ENCODE data around the gene SGF29. TPM values are rescaled to one million over a fixed set of nuclear protein-coding genes. Genes with fewer than 3 reads are reported as not detected.
A peak's percentile ranks its signal among the peaks of the same experiment; 100 is the strongest.
"Not testable (repeated sequence)": the region's sequence is repeated elsewhere in the genome, so short reads cannot be mapped to it uniquely, and the experiment has no call there.

Gene SGF29
- polyA plus RNA-seq, 1 donor: 24.8 TPM

DNA sequence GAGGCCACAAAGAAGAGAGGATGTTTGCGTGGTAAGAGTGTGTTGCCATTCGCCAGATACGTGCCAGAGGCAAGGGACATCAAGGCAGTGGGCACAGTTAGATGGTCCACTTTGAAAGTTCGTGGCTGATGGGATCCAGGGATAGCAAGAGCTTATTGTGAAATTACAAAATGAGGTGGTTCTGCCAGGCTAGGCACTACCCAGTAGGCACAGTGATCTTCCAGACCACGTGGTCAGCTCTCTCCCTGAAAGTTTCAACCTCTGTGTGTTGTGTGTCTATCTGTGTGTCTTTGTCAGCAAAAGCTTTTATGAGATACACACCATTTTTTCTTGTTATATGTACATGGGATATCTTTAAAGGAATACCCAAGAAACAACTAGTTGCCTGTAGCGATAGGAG, 9.5 kb downstream of the SGF29 start:
- DNase-seq: no peak
- Histone ChIP-seq H3K27me3 (ENCODE audit: control insufficient read depth, insufficient read depth, low read length) (no peaks in the 10 kb centered on the region), H3K27ac (ENCODE audit: low read length) (no peak overlapping the region), H3K36me3 (ENCODE audit: control insufficient read depth, insufficient read depth, low read length) (peaks cover 12% of the 10 kb centered on the region), H3K9me3 (ENCODE audit: control insufficient read depth, low read depth, low read length) (no peaks in the 10 kb centered on the region), H3K4me3 (ENCODE audit: low read length) (no peak overlapping the region), H3K4me1 (ENCODE audit: control insufficient read depth, insufficient read depth, low read length) (no peaks in the 10 kb centered on the region)
- WGBS (ENCODE audit: insufficient coverage, low lambda C conversion rate): 100% methylated on average over 1 of the region's 6 CpGs

DNA sequence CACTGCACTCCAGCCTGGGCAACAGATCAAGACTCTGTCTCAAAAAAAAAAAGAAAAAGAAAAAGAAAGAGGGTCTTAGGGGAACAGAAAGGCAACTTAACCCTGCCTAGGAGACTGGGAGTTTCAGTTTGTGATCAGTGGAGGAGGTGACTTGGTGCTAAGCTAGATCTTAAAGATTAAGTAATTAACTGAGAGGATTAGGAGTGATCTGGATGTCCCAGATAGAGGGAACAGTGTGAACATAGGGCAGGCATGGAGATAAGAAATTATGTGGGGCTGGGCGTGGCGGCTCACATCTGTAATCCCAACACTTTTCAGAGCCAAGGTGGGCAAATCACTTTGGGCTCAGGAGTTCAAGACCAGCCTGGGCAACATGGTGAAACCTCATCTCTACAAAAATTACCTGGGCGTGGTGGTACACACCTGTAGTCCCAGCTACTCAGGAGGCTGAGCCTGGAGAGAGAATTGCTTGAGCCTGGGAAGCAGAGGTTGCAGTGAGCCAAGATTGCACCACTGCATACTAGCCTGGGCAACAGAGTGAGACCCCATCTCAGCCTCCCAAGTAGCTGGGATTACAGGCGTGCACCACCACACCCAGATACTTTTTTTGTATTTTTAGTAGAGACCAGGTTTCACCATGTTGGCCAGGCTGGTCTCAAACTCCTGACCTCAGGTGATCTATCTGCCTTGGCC, 12.7 kb downstream of the SGF29 start:
- H3K27me3 ChIP-seq (ENCODE audit: control insufficient read depth, insufficient read depth, low read length); H3K4me1 ChIP-seq (ENCODE audit: control insufficient read depth, insufficient read depth, low read length); H3K4me3 ChIP-seq (ENCODE audit: low read length); H3K36me3 ChIP-seq (ENCODE audit: control insufficient read depth, insufficient read depth, low read length); H3K9me3 ChIP-seq (ENCODE audit: control insufficient read depth, low read depth, low read length); H3K27ac ChIP-seq (ENCODE audit: low read length); DNase-seq: not testable (repeated sequence)
- WGBS (ENCODE audit: insufficient coverage, low lambda C conversion rate): no CpG with 5 or more reads among the region's 4 CpGs

- H3K27ac ChIP-seq (ENCODE audit: low read length): no peak overlapping the region
- H3K36me3 ChIP-seq (ENCODE audit: control insufficient read depth, insufficient read depth, low read length): peaks cover 4% of the 10 kb centered on the region
- H3K4me3 ChIP-seq (ENCODE audit: low read length): no peak overlapping the region
- no peaks in the 10 kb centered on the region for H3K9me3 ChIP-seq (ENCODE audit: control insufficient read depth, low read depth, low read length)
- no peaks in the 10 kb centered on the region for H3K27me3 ChIP-seq (ENCODE audit: control insufficient read depth, insufficient read depth, low read length)
- no peaks in the 10 kb centered on the region for H3K4me1 ChIP-seq (ENCODE audit: control insufficient read depth, insufficient read depth, low read length)
- no peak for DNase-seq
- WGBS (ENCODE audit: insufficient coverage, low lambda C conversion rate): no CpG with 5 or more reads among the region's 2 CpGs
Measured at GRCh38 chr16:28567292-28567691, 13.6 kb downstream of the SGF29 start.

DNA sequence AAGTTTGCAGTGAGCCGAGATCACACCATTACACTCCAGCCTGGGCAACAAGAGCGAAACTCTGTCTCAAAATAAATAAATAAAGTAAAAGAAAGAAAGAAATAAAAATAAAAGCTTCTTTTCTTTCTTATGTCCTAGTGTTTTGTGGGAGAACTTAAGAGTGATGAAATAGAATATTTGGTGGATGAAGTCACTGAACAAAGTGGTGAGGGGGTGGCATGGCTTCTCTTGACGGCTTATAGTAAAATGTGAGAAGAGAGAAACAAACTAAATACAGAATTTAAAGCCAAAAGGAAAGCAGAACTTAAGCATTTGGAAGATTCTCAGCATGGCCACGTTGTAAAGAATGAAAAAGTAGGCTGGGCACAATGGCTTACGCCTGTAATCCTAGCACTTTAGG, 15.3 kb downstream of the SGF29 start:
- WGBS (ENCODE audit: insufficient coverage, low lambda C conversion rate): no CpG with 5 or more reads among the region's 5 CpGs
- peaks cover 4% of the 10 kb centered on the region for H3K36me3 ChIP-seq (ENCODE audit: control insufficient read depth, insufficient read depth, low read length)
- H3K27me3 ChIP-seq (ENCODE audit: control insufficient read depth, insufficient read depth, low read length): no peaks in the 10 kb centered on the region
- H3K9me3 ChIP-seq (ENCODE audit: control insufficient read depth, low read depth, low read length): no peaks in the 10 kb centered on the region
- DNase-seq: no peak
- H3K4me1 ChIP-seq (ENCODE audit: control insufficient read depth, insufficient read depth, low read length): no peaks in the 10 kb centered on the region
- no peak overlapping the region for H3K4me3 ChIP-seq (ENCODE audit: low read length)
- no peak overlapping the region for H3K27ac ChIP-seq (ENCODE audit: low read length)

DNA sequence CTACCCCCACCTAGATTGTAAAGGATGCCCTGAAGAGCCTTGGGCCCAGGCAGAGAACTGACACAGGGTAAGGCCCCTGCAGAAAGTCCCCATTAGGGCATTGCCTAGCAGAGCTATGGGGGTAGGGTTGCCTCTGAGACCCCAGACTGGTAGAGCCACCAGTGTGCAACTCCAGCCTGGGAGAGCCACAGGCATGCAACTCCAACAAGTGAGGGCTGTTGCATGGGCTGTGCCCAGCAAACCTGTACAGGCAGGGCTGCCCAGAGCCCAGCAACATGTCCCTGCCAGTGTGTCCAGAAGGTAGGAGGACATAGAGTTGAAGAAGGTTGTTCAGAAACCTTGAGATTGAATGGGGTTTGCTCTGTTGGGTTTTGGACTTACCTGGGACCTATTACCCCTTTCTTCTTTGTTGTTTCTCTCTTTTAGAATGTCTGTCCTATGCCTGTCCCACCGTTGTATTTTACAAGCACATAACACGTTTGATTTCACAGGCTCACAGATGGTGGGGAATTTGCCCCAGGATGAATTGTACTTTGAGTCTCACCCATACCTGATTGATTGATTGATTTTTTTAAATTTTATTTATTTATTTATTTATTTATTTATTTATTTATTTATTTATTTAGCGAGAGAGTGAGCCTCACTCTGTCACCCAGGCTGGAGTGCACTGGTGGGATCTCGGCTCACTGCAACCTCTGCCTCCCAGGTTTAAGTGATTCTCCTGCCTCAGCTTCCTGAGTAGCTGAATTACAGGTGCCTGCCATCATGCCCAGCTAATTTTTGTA, 16.4 kb downstream of the SGF29 start:
- Histone ChIP-seq H3K4me1 (ENCODE audit: control insufficient read depth, insufficient read depth, low read length) (no peaks in the 10 kb centered on the region), H3K27me3 (ENCODE audit: control insufficient read depth, insufficient read depth, low read length) (no peaks in the 10 kb centered on the region), H3K36me3 (ENCODE audit: control insufficient read depth, insufficient read depth, low read length) (peaks cover 2% of the 10 kb centered on the region), H3K27ac (ENCODE audit: low read length) (no peak overlapping the region), H3K9me3 (ENCODE audit: control insufficient read depth, low read depth, low read length) (no peaks in the 10 kb centered on the region), H3K4me3 (ENCODE audit: low read length) (no peak overlapping the region)
- 100% methylated on average over 1 of the region's 4 CpGs for WGBS (ENCODE audit: insufficient coverage, low lambda C conversion rate)
- no peak for DNase-seq

DNA sequence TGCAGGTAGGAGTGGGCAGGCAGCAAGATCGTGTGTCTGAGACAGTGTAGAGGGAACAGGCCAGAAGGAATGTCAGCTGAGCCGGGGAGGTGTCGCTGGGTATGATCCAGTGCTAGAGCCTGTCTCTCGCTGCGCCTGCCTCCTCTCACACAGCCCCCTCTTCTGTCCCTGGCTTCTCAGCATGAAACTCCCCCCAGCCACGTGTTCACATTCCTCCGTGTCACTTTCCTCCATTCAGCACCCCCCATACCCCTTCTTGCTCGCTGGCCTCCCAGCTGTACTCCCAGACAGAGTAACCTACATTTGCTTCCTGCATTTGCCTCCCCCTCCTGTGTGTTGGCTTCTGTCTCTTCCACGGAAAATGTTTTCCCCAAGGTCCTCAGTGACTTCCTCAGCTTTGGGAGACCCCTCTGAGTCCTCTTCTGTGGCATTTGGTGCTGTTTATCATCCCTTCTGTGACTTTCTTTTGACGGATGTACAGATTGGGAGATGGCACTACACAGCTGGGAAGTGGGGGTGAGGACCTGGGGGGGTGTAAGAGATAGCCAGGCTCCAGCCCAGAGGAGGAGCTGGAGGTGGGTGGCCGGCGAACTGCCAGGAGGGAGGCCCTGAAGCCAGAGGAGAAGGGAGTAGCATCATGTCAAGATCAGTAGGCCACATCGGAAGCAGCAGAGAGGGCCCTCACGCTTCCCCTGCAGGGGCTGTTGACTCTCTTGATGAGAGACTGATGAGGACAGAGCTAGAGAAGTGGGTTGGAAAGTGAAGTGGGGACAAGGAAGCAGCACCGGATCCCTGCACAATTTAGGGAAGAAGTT, 19.2 kb downstream of the SGF29 start:
- no peak overlapping the region for H3K27ac ChIP-seq (ENCODE audit: low read length)
- no CpG with 5 or more reads among the region's 15 CpGs for WGBS (ENCODE audit: insufficient coverage, low lambda C conversion rate)

DNA sequence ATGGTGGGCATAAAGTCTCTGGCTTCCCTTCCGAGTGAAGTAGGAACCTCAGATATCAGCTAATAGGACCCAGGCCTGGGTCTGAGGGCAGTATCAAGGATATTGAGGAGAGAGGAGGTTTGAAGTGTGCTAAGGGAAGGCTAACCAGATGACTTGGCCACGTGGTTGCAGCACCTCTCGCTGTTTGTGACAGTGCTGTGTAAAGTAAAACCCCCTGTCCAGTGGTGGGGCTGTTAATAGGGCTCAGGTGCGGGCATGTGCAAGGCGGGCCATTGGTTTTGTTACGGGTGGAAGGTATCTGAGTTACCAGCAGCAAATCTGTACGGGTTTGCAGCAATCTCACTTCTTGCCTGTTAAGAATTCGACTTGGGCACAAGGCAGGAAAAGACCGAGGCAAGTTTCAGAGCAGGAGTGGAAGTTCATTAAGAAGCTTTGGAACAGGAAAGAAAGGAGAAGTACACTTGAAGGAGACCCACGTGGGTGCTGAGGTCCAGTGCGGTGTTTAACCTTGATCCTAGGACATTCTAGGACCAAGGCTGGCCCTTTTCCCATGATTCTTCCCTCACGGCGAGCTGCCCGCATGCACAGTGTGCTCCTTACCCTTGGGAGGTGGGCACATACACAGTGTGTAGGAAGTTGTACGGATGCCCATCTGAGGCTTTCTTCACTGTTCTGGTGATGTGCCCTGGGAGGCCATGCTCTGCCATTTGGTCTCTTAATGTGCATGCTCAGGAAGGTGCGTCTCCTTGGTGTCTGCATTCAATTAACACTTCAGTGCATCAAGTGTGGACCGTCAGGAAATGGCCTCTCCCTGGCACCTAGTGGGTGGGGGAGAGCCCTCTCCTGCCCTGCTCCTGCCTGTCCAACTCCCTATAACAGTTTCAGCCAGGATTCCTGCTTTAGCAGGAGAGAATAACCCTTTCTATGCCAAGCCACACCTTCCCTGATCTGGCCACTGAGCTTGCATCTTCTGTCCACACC, 20.3 kb downstream of the SGF29 start:
- Histone ChIP-seq H3K9me3 (ENCODE audit: control insufficient read depth, low read depth, low read length) (no peaks in the 10 kb centered on the region), H3K4me3 (ENCODE audit: low read length) (no peak overlapping the region), H3K27ac (ENCODE audit: low read length) (no peak overlapping the region), H3K36me3 (ENCODE audit: control insufficient read depth, insufficient read depth, low read length) (no peaks in the 10 kb centered on the region), H3K4me1 (ENCODE audit: control insufficient read depth, insufficient read depth, low read length) (no peaks in the 10 kb centered on the region), H3K27me3 (ENCODE audit: control insufficient read depth, insufficient read depth, low read length) (no peaks in the 10 kb centered on the region)
- no peak for DNase-seq
- no CpG with 5 or more reads among the region's 17 CpGs for WGBS (ENCODE audit: insufficient coverage, low lambda C conversion rate)

More for the DNA sequence above, 19.2 kb downstream of the SGF29 start:
- no peaks in the 10 kb centered on the region for H3K27me3 ChIP-seq (ENCODE audit: control insufficient read depth, insufficient read depth, low read length)
- peak in 1 of 2 donors; percentile 12 for DNase-seq
- H3K9me3 ChIP-seq (ENCODE audit: control insufficient read depth, low read depth, low read length): no peaks in the 10 kb centered on the region
- no peak overlapping the region for H3K4me3 ChIP-seq (ENCODE audit: low read length)
- no peaks in the 10 kb centered on the region for H3K36me3 ChIP-seq (ENCODE audit: control insufficient read depth, insufficient read depth, low read length)
- no peaks in the 10 kb centered on the region for H3K4me1 ChIP-seq (ENCODE audit: control insufficient read depth, insufficient read depth, low read length)

- H3K36me3 ChIP-seq (ENCODE audit: control insufficient read depth, insufficient read depth, low read length): no peaks in the 10 kb centered on the region
- H3K27me3 ChIP-seq (ENCODE audit: control insufficient read depth, insufficient read depth, low read length): no peaks in the 10 kb centered on the region
- no peaks in the 10 kb centered on the region for H3K4me1 ChIP-seq (ENCODE audit: control insufficient read depth, insufficient read depth, low read length)
- WGBS (ENCODE audit: insufficient coverage, low lambda C conversion rate): 100% methylated on average over 1 of the region's 2 CpGs
- H3K4me3 ChIP-seq (ENCODE audit: low read length): no peak overlapping the region
- no peaks in the 10 kb centered on the region for H3K9me3 ChIP-seq (ENCODE audit: control insufficient read depth, low read depth, low read length)
- DNase-seq: no peak
- no peak overlapping the region for H3K27ac ChIP-seq (ENCODE audit: low read length)
Measured at GRCh38 chr16:28574925-28575324, 21.2 kb downstream of the SGF29 start.

GRCh38 chr16:28575446-28576109, 21.9 kb downstream of the SGF29 start:
- no peaks in the 10 kb centered on the region for H3K36me3 ChIP-seq (ENCODE audit: control insufficient read depth, insufficient read depth, low read length)
- H3K9me3 ChIP-seq (ENCODE audit: control insufficient read depth, low read depth, low read length): no peaks in the 10 kb centered on the region
- no peak for DNase-seq
- no peak overlapping the region for H3K27ac ChIP-seq (ENCODE audit: low read length)
- no peak overlapping the region for H3K4me3 ChIP-seq (ENCODE audit: low read length)
- H3K27me3 ChIP-seq (ENCODE audit: control insufficient read depth, insufficient read depth, low read length): no peaks in the 10 kb centered on the region
- H3K4me1 ChIP-seq (ENCODE audit: control insufficient read depth, insufficient read depth, low read length): no peaks in the 10 kb centered on the region
- 100% methylated on average over 3 of the region's 8 CpGs for WGBS (ENCODE audit: insufficient coverage, low lambda C conversion rate)

All from large intestine (tissue), 3 donors.